Right lung (tissue), 5 donors: Measurements from ENCODE around the gene GIMAP8. TPM values are rescaled to one million over a fixed set of nuclear protein-coding genes. Genes with fewer than 3 reads are reported as not detected.

ENCODE experiments used
- DNase-seq, 2 donors: peaks; one replicate each; pipeline ENCODE4 v3.0.0-alpha.2; 2013
- polyA plus RNA-seq, 5 donors: library from polyadenylated mRNA; unstranded; fragments of 120-200 nt; gene quantifications; one replicate each; pipeline versions ENCODE4 v1.2.1 to v1.2.3, GENCODE V29; 2013; ENCODE audit warnings: inconsistent platforms in 1 of 5, low replicate concordance in 1 of 5; ENCODE audit not compliant: insufficient read length in 5 of 5, insufficient read depth in 1 of 5

The GIMAP8 gene
- polyA plus RNA-seq, 5 donors, result 18.1 to 28.7 (median 24.8) TPM

GRCh38 chr7:150410131-150410530, 40.3 kb upstream of the GIMAP8 start:
- DNase-seq, result no peak

- DNase-seq, result no peak
Measured at GRCh38 chr7:150410680-150411346, 39.6 kb upstream of the GIMAP8 start.

DNA sequence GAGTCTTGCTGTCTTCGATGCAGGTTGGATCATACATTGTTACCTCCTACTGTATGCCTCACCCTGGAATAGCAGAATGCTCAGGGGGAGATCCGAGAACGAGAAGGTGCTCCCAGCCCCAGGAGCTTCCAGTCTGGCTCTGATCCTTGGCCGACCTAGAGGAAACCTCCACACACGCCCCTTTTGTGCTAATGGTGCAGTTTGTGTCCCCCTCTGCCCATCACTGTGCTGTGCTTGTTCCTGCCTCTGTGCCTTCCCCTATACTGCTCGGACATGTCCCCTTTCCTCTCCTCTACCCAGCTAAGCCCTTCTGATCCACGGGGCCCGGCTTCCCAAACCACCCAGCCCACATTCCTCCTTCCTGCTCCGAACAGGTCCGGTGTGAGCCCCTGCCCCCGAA, 38.8 kb upstream of the GIMAP8 start:
- DNase-seq, result no peak

DNA sequence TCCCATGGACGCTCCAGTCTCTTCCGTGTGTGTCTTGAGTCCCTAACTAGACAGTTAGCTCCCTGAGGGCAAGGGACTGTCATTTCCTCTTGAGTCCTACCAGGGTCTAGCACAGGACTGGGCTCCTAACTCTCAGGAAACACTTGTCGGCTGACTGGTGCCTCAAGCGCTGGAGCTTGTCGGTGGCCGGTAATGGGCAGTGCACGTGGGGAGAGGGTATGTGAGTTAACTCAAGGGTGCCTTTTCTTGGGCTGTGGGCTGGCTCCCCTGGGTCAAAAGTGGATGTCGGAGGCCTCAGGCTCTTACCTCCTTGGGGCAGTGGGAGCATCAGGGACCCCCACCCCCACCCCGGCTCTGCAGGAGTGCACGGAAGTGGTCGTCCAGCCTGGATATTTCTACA, 38.4 kb upstream of the GIMAP8 start:
- no peak for DNase-seq

DNA sequence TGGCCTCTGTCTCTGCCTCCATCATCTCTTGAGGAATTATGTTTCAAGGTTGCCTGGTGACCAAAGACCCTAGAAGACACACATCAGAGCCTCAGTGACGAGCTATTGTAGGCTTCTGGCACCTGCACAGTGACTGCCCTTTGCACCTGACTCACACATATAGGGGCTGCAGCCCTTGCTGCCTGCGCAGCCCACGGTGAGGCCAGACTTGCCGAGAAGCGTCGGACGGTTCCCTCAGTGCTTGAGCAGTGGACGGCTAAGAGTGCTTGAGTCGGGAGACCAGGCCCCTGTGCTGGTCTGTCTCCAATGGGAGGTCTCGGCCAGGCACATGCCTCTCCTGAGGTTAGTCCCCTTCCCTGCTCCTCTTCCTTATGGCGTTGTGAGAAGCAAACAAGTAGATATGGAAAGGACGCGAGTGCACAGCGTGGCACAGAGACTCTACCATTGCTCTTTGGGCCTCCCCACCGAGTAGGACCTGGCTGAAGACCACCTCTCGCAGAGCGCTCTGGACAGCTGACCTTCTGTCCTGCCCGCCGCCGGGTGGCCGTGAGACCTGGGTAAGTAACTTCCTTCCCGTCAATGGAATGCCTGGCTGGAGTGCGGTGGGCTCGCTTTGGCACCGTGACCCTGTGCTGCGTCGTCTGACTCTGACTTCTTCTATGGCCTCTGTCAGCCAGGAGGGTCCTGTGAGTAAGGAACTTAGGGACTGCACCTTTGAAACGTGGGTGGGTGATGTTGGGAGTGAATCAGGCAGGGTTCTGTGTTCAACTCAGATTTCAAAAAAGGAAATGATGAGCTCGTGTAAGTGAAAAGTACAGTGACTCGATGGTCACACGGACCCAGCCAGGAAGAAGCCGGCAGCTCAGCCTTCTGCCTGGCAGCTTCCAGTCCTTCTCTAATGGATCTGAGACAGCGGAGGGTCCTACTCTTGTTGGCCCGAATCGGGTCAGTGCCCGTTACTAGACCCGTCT, 37.6 kb upstream of the GIMAP8 start:
- DNase-seq, result no peak

DNA sequence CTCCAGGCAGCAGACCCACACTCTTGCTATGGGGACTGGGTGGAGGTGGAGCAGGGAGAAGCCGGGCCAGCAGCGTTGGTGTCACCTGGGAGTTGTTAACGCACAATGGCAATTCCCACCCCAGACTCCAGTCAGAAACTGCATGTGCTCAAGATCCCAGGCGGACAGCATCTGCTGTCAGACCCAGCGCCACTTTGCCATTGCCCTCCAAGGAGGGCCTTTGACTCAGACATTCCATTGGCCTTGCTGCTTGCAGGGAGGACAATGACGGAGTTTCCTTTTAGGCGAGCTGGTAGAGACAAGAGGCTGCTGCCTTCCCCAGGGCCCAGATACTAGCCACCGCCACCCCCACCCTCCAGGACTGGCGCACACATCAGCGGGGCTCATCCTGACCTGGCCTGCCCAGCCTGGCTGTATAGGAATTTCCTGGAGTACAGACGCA, 36.8 kb upstream of the GIMAP8 start:
- DNase-seq, result no peak

DNA sequence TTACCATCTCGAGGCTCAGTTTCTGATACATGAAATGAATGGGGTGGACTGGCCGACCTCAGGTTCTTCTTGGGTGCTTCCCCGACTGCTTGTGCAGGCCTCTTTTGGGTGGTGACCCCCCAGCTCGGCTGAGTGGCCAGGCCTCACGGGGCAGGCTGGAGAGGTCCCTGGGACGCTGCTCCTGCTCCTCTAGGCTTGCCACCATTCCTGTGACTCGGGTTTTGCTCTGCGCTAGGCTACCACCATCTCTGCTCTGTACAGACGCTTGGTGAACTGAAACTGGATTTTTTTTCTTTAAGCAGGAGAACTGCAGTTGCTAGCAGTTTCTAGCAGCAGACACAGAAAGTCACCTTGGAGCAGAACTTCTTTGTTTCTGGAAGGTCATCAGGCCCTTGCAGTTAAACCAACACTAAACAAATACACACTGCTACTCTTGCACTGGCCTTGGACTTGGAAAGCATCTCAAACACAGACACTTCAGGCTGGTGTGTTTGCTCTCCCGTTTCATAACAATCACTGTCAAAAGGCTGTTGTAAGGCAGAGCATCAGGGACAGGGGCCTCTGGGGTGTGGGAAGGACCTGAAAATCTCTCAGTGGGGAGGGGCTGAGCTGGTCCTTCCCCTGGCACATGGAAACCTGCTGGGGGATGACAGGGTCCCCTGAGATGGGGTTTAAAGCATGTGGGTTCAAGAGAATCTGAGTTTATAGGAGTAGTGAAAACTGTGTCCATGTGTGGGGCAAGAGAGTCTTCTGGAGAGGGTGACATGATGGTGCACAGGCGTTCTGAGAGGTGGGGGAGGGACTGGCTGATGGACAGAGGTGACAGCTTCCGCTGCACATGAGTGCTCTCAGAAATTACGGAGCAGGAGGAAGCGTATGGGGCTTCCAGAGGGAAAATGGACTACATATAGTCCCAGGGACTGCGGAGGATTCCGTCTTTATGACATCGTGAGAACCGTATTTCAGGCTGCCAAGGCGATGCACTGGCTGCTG, 35.0 kb upstream of the GIMAP8 start:
- DNase-seq, result no peak

DNA sequence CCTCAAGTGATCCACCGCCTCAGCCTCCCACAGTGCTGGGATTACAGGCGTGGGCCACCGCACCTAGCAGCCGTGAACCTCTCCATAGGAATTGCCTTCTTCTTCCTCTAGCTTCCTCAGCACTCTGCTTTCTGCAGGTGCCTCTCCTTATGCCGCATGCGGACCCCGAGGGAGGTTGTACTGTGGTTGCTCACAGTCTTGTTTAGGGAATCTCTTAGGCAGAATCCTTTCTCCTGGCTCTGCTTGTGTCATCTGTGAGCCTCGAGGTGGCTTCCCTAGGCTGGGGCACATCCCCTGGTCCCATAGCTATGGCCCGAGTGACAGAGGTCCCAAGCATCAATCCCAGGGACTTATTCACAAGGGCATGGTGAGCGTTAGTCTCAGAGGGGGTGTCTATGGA, 33.2 kb upstream of the GIMAP8 start:
- no peak for DNase-seq

GRCh38 chr7:150417863-150418262, 32.6 kb upstream of the GIMAP8 start:
- DNase-seq, result no peak

- no peak for DNase-seq
Measured at GRCh38 chr7:150420242-150420641, 30.2 kb upstream of the GIMAP8 start.

DNA sequence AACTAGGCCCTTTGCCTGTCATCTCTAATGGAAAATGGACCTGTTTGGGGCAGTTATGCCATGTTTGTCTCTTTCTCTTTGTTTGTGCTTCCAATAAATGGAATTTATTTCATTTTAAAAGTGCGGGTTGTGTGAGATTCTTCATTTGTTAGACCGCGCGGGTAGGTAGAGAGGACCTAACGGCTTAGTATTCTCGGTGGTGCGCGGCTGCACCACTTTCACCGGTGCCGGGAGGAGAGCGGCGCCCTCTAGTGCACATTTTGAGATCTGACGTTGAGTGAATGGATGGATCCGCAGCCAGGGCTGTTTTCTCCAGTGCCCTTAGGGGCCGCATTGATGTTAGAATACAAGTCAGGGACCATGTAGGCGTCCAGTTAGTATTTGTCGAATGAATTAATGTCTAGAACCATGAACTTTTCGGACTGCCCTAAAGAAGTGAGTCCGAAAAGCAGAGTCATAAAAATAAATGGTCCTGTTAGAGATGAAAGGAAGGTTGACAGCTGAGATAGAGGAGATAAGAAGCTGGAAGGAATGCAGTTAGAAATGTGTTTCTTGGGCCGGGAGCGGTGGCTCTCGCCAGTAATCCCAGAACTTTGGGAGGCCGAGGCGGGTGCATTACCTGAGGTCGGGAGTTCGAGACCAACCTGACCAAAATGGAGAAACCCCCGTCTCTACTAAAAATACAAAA, 29.3 kb upstream of the GIMAP8 start:
- DNase-seq, result peak; percentile 62 to 73

DNA sequence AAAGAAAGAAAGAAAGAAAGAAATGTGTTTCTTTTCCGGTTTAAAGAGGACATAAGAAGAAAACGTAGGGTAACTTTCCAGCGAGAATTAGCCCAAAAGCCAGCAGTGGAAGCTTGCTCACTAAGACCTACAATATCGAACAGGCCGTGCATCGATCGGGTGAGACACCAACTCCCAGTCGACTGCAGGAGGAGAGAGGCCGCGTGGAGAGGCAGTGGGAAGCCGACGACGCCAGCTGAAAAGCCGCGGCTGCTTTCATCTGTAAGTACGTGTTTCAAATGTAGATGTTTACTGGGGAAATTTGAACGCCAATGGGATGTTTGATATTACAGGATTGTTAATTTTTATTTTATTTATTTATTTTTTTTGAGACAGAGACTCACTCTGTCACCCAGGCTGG, 28.6 kb upstream of the GIMAP8 start:
- no peak for DNase-seq

DNA sequence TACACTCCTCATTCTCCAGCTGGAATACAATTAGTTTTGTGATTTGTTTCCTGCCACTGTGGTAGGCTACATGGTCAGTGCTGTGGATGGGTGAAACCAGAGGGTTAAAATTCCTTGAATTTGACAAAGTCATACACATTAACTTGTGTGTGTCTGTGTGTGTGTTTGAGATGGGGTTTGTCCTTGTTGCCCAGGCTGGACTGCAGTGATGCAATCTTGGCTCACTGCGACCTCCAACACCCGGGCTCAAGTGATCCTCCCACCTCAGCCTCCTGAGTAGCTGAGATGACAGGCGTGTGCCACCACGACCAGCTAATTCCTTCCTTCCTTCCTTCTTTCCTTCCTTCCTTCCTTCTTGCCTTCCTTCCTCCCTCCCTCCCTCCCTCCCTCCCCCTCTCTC, 24.8 kb upstream of the GIMAP8 start:
- DNase-seq, result no peak

DNA sequence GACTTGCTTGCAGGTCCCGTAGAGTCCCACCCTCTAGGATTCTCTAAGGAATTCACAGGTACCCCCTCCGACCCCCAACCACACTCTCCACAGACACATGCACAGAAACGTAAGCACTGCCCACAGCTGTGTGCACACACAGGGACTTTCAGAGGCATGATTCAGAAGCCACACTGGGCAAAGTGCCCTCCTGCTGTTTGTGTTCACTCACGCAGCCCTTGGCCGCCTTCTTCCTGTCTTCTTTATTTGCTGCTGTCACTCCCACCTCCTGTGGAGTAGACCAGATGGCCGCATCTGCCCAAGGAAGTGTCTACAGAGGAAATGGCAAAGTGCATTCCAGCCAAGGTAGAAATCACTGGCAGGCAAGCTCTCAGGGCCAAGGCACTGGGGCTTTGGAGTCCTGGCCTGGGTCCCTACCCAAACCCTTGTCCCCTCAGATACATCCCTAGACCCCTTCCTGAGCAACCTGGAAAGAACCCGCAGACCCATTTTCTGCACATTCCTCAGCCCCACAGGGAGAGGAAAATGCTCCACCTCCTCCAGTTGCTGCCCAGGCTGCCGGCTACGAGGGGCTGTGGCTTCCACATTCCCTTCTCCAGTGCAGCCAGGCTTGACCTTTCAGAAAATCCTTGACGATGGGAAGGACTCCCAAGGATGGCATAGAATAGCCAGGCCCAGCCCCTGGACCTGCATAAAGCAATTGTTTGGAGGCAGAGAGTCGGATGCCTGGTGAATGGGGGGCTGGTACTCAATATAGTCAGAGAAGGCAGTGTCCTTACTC, 21.6 kb upstream of the GIMAP8 start:
- DNase-seq, result no peak

DNA sequence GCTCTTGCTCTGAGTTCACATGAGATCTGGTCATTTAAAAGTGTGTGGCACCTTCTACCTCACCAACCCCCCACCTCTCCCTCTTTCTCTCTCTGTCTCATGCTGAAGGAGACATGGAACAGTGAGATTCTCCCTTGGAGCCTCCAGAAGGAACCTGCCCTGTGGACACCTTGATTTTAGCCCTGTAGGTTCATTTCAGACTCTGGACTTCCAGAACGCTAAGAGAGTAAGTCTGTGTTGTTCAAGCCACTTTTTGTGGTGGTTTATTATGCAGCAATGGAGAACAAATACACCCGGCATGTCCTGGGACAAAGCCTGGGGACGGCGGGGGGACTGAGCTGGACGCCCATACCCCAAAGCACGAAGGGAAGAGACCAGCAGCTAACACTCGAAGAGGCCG, 20.7 kb upstream of the GIMAP8 start:
- DNase-seq, result no peak

DNA sequence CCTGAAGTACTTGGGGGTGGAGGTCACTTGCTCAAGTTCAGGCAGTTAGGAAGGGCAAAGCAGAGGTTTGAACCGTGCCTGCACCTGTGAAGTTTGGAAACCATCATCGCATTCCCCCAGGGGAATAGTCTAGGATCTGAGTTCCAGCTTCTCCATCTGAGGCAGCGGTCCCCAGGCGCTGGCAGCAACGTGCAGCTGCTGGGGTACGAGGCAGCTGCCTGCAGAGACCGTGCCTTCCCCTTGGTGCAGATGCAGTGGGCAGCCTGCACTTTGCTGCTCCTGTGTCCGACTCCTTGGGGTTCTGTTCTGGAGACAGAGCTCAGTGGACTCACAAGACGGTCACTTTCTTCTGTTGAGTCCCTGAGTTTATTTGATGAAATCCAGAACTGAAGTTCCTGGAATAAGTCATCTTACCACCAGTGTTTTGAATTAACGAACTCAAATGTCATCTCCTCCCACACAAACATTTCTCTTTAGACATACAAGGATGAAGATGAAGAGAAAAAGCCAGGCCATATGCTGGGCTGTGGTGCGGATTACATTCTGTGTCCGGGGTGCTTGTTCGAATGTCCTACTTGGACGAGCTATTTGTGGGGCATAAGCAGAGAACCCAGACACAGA, 19.9 kb upstream of the GIMAP8 start:
- DNase-seq, result no peak

DNA sequence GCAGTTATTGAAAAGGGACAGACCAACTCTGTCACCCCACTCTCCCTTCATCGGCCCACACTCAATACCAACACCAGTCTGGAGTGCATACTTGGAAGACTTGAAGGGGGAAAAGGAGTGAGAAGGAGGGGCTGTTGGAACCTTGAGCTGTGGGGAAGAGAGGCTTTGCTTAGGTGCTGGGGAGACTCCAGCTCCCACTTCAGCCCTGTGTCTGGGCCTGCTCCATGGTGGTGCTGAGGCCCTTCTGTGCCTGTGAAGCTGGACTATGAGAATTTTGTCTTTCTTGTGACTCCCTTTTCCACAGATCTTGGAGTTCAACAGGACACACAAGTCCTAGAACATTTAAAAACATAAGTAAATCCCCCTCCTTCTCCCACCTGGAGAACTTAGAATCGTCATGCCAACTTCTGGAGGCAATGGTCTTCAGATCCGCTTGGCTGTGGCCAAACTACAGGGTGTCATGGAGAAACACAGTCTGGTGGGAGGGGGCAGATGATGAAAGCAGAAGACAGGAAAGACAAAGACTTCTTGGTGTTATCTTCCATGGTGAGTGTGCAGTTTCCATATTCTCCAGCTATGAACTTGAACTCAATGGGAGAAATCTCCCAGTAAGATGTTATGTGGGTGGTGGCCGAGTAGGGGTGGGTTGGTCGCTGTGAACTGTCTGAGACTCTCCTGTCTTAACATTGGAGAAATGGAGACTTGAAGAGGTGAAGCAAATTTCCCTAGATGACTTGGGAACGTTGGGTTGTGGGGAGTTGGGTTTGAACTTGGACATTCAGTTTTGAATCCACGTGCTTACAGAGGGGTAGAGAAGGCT, 18.4 kb upstream of the GIMAP8 start:
- no peak for DNase-seq

- DNase-seq, result no peak
Measured at GRCh38 chr7:150432915-150433892, 17.2 kb upstream of the GIMAP8 start.
